GM19240 (cell line): Measurements from ENCODE around the gene D2HGDH.

Experiments
- DNase-seq: peaks from one replicate; pipeline ENCODE4 v3.0.0; 2011; ENCODE audit warnings: low spot score; ENCODE audit not compliant: insufficient read length

The D2HGDH gene

GRCh38 chr2:241734467-241735208 lies at the start of gene D2HGDH:
Gene D2HGDH (plus strand): TSS chr2:241734630. CDS start chr2:241735225, 595 bp downstream.
- peak; percentile 89 for DNase-seq

- DNase-seq = no peak
Measured at GRCh38 chr2:241686324-241686649, 48.1 kb upstream of the D2HGDH start.

GRCh38 chr2:241686650-241687425 lies 47.6 kb upstream of the D2HGDH start, which contains the start of gene DTYMK:
Gene DTYMK (minus strand): TSS chr2:241686815. CDS start chr2:241686783, 32 bp downstream.
- peak; percentile 99 for DNase-seq

- no peak for DNase-seq
Measured at GRCh38 chr2:241689306-241689705, 45.1 kb upstream of the D2HGDH start.

- no peak for DNase-seq
Measured at GRCh38 chr2:241690202-241690717, 44.2 kb upstream of the D2HGDH start.

- DNase-seq = no peak
Measured at GRCh38 chr2:241692448-241692847, 42.0 kb upstream of the D2HGDH start.

GRCh38 chr2:241695651-241696050 lies 38.8 kb upstream of the D2HGDH start:
- DNase-seq = no peak

- DNase-seq = no peak
Measured at GRCh38 chr2:241701149-241701398, 33.4 kb upstream of the D2HGDH start.

- peak; percentile 69 for DNase-seq
Measured at GRCh38 chr2:241701399-241702154, 32.9 kb upstream of the D2HGDH start, which contains the start of gene ING5. Gene ING5 (plus strand): TSS chr2:241702039. CDS start chr2:241702066, 27 bp downstream.

GRCh38 chr2:241702155-241703031 lies 32.0 kb upstream of the D2HGDH start:
- peak; percentile 92 for DNase-seq

GRCh38 chr2:241703032-241703604 lies 31.3 kb upstream of the D2HGDH start:
- DNase-seq = no peak

GRCh38 chr2:241706537-241706936 lies 27.9 kb upstream of the D2HGDH start:
- DNase-seq = no peak

GRCh38 chr2:241708879-241709278 lies 25.6 kb upstream of the D2HGDH start:
- no peak for DNase-seq

GRCh38 chr2:241719093-241719492 lies 15.3 kb upstream of the D2HGDH start:
- DNase-seq = no peak

GRCh38 chr2:241720099-241720498 lies 14.3 kb upstream of the D2HGDH start:
- DNase-seq = no peak

GRCh38 chr2:241720560-241720959 lies 13.9 kb upstream of the D2HGDH start:
- no peak for DNase-seq

- DNase-seq = no peak
Measured at GRCh38 chr2:241721852-241722251, 12.6 kb upstream of the D2HGDH start.

GRCh38 chr2:241722896-241723454 lies 11.5 kb upstream of the D2HGDH start:
- DNase-seq = no peak

- DNase-seq = no peak
Measured at GRCh38 chr2:241724259-241724974, 10.0 kb upstream of the D2HGDH start.
